IPS-NIHi11 (cell line): ENCODE results near the gene EDC3.
"Not testable (repeated sequence)": the region's sequence is repeated elsewhere in the genome, so short reads cannot be mapped to it uniquely, and the experiment has no call there.

Experiments
- DNase-seq: peaks from one replicate; pipeline ENCODE4 v3.0.0; 2012; ENCODE audit warnings: mixed read lengths, low spot score

Gene EDC3

DNA sequence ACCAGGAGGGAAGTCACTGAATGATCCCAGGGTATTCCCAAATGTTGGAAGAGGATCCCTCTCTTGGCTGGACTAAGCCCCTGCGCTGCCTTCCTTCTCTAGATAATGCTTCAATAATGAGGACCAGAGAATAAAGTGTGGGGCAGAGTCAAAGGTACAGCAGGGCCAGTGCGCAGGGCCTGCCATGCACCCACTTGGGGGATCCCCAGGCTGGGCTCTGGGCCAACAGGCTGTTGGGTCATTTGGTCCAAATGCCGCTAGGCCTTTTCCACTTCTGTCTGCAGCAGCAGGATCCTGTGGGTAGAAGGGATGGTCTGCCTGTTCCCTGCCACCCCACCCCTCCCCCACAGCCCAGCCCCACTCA, 85.9 kb downstream of the EDC3 start:
- no peak for DNase-seq

GRCh38 chr15:74608786-74609185, 87.0 kb downstream of the EDC3 start:
- no peak for DNase-seq

DNA sequence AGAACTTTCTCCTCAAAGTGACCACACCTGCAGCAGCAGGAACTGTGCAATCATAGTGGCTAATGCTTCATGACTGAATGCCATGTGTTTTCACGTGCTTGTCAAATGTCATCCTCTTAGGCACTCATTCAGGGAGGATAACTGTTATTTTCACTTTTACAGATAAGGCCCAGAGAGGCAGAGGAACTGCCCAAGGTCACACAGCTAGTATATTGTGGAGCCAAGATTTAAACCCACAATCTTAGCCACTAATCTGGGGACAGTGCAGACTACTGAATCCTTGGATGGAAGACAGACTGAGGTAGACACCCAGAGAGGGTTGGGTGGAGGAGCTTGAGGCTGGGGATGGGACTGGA, 90.1 kb downstream of the EDC3 start:
- DNase-seq = no peak

- no peak for DNase-seq
Measured at GRCh38 chr15:74604983-74605794, 90.6 kb downstream of the EDC3 start.

GRCh38 chr15:74603789-74604705, 91.8 kb downstream of the EDC3 start:
- DNase-seq = no peak

- no peak for DNase-seq
Measured at GRCh38 chr15:74603026-74603788, 92.6 kb downstream of the EDC3 start.

- no peak for DNase-seq
Measured at GRCh38 chr15:74599156-74599555, 96.7 kb downstream of the EDC3 start.

GRCh38 chr15:74598126-74598842, 97.5 kb downstream of the EDC3 start:
- DNase-seq = peak; percentile 98

GRCh38 chr15:74597146-74597705, 98.6 kb downstream of the EDC3 start:
- DNase-seq = not testable (repeated sequence)

- not testable (repeated sequence) for DNase-seq
Measured at GRCh38 chr15:74596736-74597135, 99.1 kb downstream of the EDC3 start.

DNA sequence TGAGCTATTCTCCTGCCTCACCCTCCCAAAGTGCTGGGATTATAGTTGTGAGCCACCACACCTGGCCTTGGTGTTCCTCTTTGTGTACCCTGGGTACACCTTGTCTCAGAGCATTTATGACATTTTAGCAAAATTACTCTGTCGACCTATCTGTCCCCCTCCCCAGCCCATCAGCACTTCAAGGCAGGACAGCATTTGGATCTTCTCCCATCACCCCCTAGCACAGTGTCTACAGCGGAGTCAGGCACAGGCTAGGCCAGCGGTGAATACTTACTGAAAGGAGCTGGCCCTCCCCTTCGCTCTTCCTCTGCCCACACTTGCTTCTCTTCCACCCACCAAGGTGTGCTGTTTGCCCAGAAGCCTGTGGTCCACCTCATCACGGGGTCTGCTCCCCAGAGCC, 100.6 kb downstream of the EDC3 start:
- no peak for DNase-seq

GRCh38 chr15:74594455-74594854, 101.4 kb downstream of the EDC3 start:
- DNase-seq = no peak

- DNase-seq = no peak
Measured at GRCh38 chr15:74593122-74593521, 102.7 kb downstream of the EDC3 start.

DNA sequence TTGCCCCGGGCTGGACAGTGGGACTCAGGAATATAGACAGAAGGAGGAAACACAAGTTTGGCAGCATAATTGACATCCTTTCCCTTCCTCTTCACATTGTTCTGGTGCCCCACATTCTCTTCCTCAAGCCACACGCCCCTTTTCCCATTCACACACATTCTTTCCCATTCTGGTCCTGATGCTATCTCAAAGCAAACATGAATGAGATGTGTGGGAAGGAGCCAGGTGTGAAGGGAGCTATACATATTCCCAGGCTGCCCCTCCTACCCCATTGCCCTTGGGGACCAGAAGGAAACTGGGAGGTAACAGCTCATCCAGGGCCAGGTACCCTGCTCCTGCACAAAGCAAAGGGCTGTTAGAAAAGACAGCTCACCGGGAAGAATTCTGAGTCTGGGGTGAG, 103.6 kb downstream of the EDC3 start:
- no peak for DNase-seq

- no peak for DNase-seq
Measured at GRCh38 chr15:74589826-74590225, 106.0 kb downstream of the EDC3 start.

GRCh38 chr15:74585857-74586256, 110.0 kb downstream of the EDC3 start:
- DNase-seq = no peak

GRCh38 chr15:74585191-74585590, 110.6 kb downstream of the EDC3 start:
- no peak for DNase-seq

DNA sequence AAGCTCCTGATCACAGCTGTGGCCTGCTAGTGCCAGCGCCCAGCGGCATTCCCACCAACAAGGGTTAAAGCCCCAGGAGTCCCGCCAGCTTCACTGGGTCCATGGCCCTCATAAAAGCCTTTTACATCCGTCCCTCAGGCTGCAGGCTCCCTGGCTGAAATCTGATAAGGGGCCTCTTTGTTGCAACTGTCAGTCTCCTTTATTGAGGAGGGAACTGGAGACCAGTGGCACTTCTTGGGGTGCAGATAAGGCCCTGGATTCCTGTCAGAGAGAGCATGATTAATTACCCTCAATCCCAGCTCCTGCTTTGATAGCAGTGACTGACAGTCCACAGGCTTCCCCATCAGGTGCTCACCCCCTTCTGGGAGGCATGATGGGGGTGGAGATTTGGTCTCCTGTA, 111.0 kb downstream of the EDC3 start:
- no peak for DNase-seq

DNA sequence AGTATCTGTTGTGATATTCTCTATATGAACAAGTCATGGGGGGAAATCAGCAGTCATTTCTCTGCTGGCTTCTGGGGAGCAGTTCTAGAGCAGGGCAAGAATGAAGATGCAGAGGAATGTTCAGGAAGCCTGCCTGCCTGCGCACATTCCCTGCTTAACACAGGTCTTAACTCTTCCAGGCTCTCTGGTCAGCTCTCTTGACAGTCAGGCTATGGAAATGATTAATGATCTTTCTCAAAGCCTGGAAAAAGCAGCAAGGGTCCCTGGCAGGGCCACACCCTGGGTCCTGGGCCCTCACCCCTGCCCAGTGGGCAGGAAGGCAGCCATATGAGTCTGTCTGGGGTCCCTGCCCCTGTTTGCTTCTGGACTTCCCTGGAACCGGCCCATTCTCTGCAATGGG, 111.6 kb downstream of the EDC3 start:
- no peak for DNase-seq
